NT2/D1 (cell line): Measurements from ENCODE around the gene COL9A1.

Experiments used
- DNase-seq: peaks from one replicate; pipeline ENCODE4 v3.0.0-alpha.2; 2011; ENCODE audit warnings: low read depth, low spot score
- H3K27me3 ChIP-seq: 2 replicates; pipeline ENCODE4 v1.6.0; 2011; ENCODE audit warnings: mild to moderate bottlenecking; ENCODE audit not compliant: insufficient read length, insufficient read depth
- H3K36me3 ChIP-seq: 2 replicates; pipeline ENCODE4 v1.6.1; 2011; ENCODE audit warnings: mild to moderate bottlenecking, low read length, mixed read lengths; ENCODE audit not compliant: insufficient read depth, insufficient read length
- H3K4me1 ChIP-seq: 2 replicates; pipeline ENCODE4 v1.5.1; 2011; ENCODE audit not compliant: insufficient read depth, insufficient read length
- H3K4me3 ChIP-seq: 2 replicates; pipeline ENCODE4 v1.5.1; 2011; ENCODE audit warnings: low read depth; ENCODE audit not compliant: insufficient read length
- H3K9ac ChIP-seq: 2 replicates; pipeline ENCODE4 v1.6.0; 2011; ENCODE audit warnings: low read depth; ENCODE audit not compliant: insufficient read length
- H3K9me3 ChIP-seq: 2 replicates; pipeline ENCODE4 v1.5.1; 2011; ENCODE audit warnings: mild to moderate bottlenecking, low read length; ENCODE audit not compliant: insufficient read depth
- SUZ12 ChIP-seq: IDR thresholded peaks from 2 replicates; pipeline ENCODE4 v1.6.1; 2011; ENCODE audit not compliant: insufficient read length, insufficient read depth; ENCODE audit errors: extremely low read depth
- YY1 ChIP-seq: IDR thresholded peaks from 2 replicates; pipeline ENCODE4 v1.6.1; 2011; ENCODE audit not compliant: insufficient read length, insufficient read depth
- ZNF274 ChIP-seq: IDR thresholded peaks from 2 replicates; pipeline ENCODE4 v1.6.1; 2011; ENCODE audit warnings: mild to moderate bottlenecking, low read depth, low read length

Gene COL9A1

GRCh38 chr6:70277470-70277869, 25.4 kb downstream of the COL9A1 start:
- Histone ChIP-seq H3K9ac (no peak overlapping the region), H3K27me3 (peaks cover 17% of the 10 kb centered on the region)

GRCh38 chr6:70274338-70274737, 28.5 kb downstream of the COL9A1 start:
- TF ChIP-seq SUZ12 (no peak), ZNF274 (no peak)
- no peaks in the 10 kb centered on the region for H3K4me1 ChIP-seq

More at GRCh38 chr6:70277470-70277869, 25.4 kb downstream of the COL9A1 start:
- Histone ChIP-seq H3K9me3 (peaks cover 6% of the 10 kb centered on the region; the same call in 1 of the 2 replicates), H3K4me1 (no peaks in the 10 kb centered on the region), H3K36me3 (no peaks in the 10 kb centered on the region), H3K4me3 (no peak overlapping the region)
- TF ChIP-seq YY1 (no peak), SUZ12 (no peak), ZNF274 (no peak)
- no peak for DNase-seq

DNA sequence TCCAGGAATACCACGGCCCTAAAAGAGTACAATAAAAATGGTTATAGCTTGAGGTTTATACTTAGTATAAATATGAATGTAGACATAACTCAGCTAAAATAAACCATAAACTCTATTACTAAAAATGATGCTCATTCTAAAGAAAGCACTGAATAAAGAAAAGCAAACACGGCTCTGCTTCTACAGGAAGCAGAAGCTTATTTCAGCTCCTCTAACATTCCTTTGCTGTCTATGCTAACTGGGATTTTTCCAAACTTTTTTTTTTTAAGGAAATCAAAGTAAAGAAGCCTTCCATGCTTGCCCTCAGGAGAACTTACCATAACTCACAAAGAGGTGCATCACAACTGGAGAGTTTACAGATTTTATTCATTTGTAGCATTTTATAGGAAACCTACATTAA, 30.8 kb downstream of the COL9A1 start:
- Histone ChIP-seq H3K4me3 (no peak overlapping the region), H3K9ac (no peak overlapping the region), H3K9me3 (no peaks in the 10 kb centered on the region), H3K27me3 (no peaks in the 10 kb centered on the region), H3K4me1 (no peaks in the 10 kb centered on the region), H3K36me3 (no peaks in the 10 kb centered on the region)
- TF ChIP-seq SUZ12 (no peak), ZNF274 (no peak), YY1 (no peak)
- no peak for DNase-seq

More at GRCh38 chr6:70274338-70274737, 28.5 kb downstream of the COL9A1 start:
- no peaks in the 10 kb centered on the region for H3K9me3 ChIP-seq
- no peaks in the 10 kb centered on the region for H3K27me3 ChIP-seq
- DNase-seq, result no peak
- no peak overlapping the region for H3K9ac ChIP-seq
- H3K4me3 ChIP-seq, result no peak overlapping the region
- no peaks in the 10 kb centered on the region for H3K36me3 ChIP-seq

GRCh38 chr6:70270287-70271005, 32.4 kb downstream of the COL9A1 start:
- Histone ChIP-seq H3K9ac (no peak overlapping the region), H3K4me1 (no peaks in the 10 kb centered on the region), H3K36me3 (no peaks in the 10 kb centered on the region), H3K27me3 (no peaks in the 10 kb centered on the region), H3K9me3 (no peaks in the 10 kb centered on the region), H3K4me3 (no peak overlapping the region)
- DNase-seq, result no peak
- TF ChIP-seq YY1 (no peak), ZNF274 (no peak), SUZ12 (no peak)

GRCh38 chr6:70266142-70266541, 36.7 kb downstream of the COL9A1 start:
- no peaks in the 10 kb centered on the region for H3K4me1 ChIP-seq
- DNase-seq, result no peak
- TF ChIP-seq ZNF274 (no peak), YY1 (no peak), SUZ12 (no peak)
- no peaks in the 10 kb centered on the region for H3K9me3 ChIP-seq
- H3K27me3 ChIP-seq, result no peaks in the 10 kb centered on the region
- H3K9ac ChIP-seq, result no peak overlapping the region
- no peaks in the 10 kb centered on the region for H3K36me3 ChIP-seq
- H3K4me3 ChIP-seq, result no peak overlapping the region

DNA sequence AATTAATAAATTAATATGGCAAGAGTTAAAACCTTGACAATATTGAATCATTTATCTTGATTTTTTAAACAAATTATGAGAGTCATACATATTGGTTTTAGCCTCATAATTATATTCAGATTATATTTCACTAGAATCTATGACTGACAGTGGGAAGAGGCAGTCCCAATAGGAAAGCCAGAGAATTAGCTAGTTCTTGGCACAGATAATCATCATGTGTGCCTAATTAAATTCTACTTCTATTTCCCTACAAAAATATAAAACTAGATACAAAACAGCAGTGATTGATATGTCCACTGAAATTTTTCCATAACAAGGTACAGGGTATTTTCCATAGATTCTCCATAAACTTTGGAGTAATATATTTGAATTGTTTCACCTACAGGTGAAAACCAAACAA, 38.6 kb downstream of the COL9A1 start:
- H3K9me3 ChIP-seq, result no peaks in the 10 kb centered on the region
- H3K4me1 ChIP-seq, result no peaks in the 10 kb centered on the region
- no peak overlapping the region for H3K4me3 ChIP-seq
- no peak for DNase-seq
- no peak for TF ChIP-seq SUZ12
- no peak for TF ChIP-seq ZNF274
- TF ChIP-seq YY1, result no peak
- no peak overlapping the region for H3K9ac ChIP-seq
- H3K36me3 ChIP-seq, result no peaks in the 10 kb centered on the region
- H3K27me3 ChIP-seq, result no peaks in the 10 kb centered on the region

DNA sequence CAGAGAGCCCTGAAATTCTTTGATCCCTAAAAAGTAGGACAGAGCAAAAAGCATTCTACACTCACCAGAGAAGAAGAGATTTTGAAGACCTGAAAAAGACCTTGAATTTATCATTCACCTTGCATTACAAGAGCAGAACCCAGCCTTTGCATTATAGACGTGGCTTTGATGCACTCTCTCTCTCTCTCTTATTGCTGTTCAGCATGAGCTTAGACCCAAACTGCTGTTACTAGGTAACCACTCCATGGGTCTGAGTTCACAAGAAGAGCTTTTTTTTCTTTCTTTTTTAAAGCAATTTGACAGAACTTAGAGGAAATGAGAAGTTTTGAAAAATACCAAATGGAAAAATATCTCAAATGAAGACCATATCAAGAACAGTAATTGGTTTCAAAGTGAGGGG, 44.4 kb downstream of the COL9A1 start:
- DNase-seq, result no peak
- H3K27me3 ChIP-seq, result no peaks in the 10 kb centered on the region
- no peaks in the 10 kb centered on the region for H3K36me3 ChIP-seq
- H3K9ac ChIP-seq, result no peak overlapping the region
- H3K4me3 ChIP-seq, result no peak overlapping the region
- TF ChIP-seq SUZ12, result no peak
- TF ChIP-seq ZNF274, result no peak
- TF ChIP-seq YY1, result no peak
- H3K4me1 ChIP-seq, result no peaks in the 10 kb centered on the region
- H3K9me3 ChIP-seq, result no peaks in the 10 kb centered on the region
